GM18951 (cell line): ENCODE measurements around the gene DPF3.

Experiments
- POLR2A ChIP-seq: IDR thresholded peaks from 4 replicates; pipeline ENCODE4 v1.6.1; 2011; ENCODE audit warnings: mild to moderate bottlenecking; ENCODE audit not compliant: insufficient read length, insufficient read depth; ENCODE audit errors: extremely low read depth
- in situ Hi-C: fragments of 300-500 bp; cut with MboI; formaldehyde crosslinking; loops from one replicate; pipeline ENCODE4 v1.12.0; 2022; ENCODE audit warnings: low sequenced_read_pairs, mixed read lengths, inconsistent platforms; ENCODE audit not compliant: unreplicated experiment

The DPF3 gene

GRCh38 chr14:72598306-72598705 lies 295.6 kb downstream of the DPF3 start:
- in situ Hi-C loops: no loop called here
- no peak for TF ChIP-seq POLR2A

DNA sequence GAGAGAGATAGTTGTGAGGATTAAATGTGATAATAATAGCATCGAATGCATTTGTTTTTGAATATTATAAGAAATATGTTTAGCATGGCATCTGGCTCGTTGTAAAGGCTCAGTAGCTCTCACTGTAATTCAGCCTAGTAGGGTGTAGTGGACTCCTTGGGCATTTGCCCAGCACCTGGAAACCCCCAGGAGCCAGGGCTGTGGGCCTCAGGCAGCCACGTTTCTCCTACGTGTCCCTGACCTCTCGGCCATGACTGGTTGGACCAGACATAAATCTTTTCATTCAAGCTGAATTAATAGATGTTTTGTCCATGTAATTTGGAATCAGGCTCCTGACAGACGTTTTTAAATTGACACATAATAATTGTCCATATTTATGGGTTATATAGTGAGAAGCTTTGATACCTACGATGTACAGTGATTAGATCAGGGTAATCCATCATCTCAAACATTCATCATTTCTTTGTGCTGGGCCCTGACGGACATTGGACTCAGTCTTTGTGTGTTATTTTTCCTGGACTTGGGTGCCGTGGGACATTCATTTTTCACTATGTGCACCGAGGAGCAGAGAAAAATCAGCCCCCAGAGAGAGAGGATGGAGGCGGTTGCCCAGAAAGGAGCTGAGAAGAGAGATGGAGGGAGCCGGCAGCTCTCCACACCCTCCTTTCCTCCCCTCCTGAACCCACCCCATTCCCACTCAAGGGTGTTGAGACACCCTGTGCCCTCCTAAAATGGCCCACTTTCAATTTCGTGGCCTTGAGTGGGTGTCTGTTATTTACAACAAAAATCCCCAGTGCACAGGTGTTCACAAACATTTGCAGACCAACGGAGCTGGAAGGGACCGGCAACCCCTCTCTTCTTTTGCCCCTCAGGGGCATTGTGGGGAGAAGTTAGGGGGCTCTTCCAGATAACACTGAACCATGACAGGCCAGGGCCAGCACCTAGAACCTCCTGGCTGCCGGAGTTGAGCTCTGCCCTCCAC lies 296.4 kb downstream of the DPF3 start:
- TF ChIP-seq POLR2A: no peak
- in situ Hi-C loops: no loop called here

DNA sequence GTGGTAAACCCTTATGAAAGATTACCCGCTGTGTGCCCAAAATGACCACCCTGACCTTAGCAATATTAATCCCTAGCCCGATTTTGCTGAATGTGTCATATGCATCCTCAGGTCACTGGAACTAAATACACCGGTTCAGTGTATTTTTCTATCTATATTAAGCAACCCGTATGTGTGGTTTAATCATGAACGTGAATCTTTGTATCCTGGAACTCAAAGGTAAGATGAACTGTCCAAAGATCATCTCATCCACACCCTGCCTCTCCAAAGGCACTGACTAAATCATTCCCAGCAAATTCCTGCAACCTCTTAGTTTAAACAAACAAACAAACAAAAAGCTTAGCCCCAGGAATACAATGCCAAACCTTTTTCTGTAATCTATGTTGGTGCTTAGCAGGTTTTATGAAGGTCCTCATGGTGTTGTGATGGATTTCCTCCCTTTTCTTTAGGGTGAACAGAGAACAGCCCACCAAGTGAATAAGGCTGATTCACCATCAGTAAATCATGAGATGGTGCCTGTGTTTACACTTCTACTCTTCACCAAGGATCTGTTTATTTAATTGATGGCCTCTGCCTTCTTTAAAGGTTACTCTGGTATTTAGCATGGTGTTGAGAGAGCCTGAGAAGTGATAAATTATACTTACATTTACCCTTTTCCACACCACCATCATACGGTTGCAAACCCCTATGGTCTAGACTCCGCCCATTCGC lies 298.6 kb downstream of the DPF3 start:
- TF ChIP-seq POLR2A: no peak
- in situ Hi-C loops: no loop called here

DNA sequence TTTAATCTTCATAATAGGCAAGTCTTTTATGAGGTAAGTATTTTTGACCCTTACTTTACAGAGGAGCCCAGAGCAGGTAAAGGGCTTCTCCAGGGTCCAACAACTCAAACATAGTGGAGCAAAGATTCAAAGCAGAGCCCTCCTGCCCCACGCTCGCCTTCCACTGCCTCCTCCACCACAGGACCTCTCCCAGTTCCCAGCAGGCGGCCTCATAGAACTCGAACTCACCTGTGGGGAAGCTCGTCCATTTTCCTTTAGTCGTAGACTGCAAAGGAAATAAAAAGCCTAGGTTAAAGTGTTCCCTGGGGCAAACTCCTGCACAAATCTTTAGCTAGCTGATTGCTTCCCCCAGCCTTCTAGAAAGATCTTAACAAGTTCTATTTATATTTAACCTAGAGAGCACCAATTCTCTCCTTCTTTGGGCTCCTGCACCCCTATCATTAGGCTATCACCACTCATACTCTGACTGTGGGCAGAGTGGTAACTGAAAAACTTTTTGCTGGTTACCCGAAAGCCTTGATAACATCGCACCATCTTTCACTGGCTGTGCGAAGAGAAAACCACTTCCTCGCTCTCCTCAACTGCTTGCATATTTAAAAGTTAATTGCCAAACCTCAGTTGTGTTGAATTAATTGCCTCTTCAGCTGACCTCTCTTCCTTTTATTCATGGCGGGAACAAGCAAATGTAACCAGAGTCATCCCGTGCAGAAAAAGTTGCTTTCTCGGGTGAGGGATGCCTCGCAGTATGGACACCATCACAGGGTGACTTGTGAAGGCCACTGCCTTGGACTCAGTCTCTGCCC lies 299.6 kb downstream of the DPF3 start:
- in situ Hi-C loops: no loop called here
- no peak for TF ChIP-seq POLR2A

GRCh38 chr14:72591391-72591790 lies 302.5 kb downstream of the DPF3 start:
- in situ Hi-C loops: no loop called here
- no peak for TF ChIP-seq POLR2A

- in situ Hi-C loops: no loop called here
Observed at GRCh38 chr14:72590577-72590976, 303.3 kb downstream of the DPF3 start.

GRCh38 chr14:72589652-72590051 lies 304.2 kb downstream of the DPF3 start:
- no peak for TF ChIP-seq POLR2A
- in situ Hi-C loops: no loop called here

More at GRCh38 chr14:72590577-72590976, 303.3 kb downstream of the DPF3 start:
- TF ChIP-seq POLR2A: no peak

DNA sequence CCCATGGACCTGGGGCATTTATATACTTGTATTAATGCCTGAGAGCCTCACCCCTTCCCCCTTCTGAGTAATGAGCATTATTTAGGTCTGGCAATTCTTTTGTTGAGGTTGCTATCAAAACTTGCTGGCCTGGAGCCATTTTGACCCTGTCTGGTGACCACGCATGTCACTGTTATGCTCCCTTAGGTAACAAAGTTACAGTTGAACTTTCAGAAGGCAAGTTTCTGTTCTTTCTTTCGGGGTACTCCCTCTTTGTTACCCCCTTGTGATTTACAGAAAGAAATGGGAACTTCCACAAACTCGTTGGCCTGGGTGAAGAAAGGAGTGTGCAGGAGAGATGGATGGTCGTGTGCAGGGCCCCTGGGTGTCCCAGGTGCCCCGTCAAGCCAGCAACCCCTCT lies 305.4 kb downstream of the DPF3 start:
- in situ Hi-C loops: no loop called here
- no peak for TF ChIP-seq POLR2A

- in situ Hi-C loops: no loop called here
Observed at GRCh38 chr14:72583316-72584272, 310.3 kb downstream of the DPF3 start.

GRCh38 chr14:72582582-72582981 lies 311.3 kb downstream of the DPF3 start:
- TF ChIP-seq POLR2A: no peak
- in situ Hi-C loops: no loop called here

More at GRCh38 chr14:72583316-72584272, 310.3 kb downstream of the DPF3 start:
- no peak for TF ChIP-seq POLR2A

- in situ Hi-C loops: no loop called here
- no peak for TF ChIP-seq POLR2A
Observed at GRCh38 chr14:72578514-72578913, 315.4 kb downstream of the DPF3 start.

DNA sequence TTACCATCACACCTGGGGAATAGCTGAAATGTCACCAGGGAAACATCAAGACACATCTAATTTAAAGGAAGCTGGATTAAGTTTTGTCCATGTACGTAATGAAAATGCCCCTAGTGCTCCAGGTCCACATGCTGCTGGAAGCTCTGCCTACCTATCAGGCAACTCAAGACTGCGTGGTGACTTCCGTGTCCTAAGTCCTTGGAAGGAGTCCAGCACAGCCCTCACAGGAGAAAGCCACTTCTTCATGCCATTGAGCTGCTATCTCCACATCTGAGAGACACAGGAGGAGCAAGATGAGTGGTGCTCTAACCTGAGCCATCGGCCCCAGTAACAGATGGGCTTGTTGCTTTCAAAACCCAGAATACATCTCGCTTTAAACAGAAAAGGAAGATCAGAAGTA lies 316.4 kb downstream of the DPF3 start:
- in situ Hi-C loops: no loop called here
- TF ChIP-seq POLR2A: no peak
